IgD-negative memory B cell (primary cell): Measurements from ENCODE around the gene VRK3. TPM values are rescaled to one million over a fixed set of nuclear protein-coding genes. Genes with fewer than 3 reads are reported as not detected.
"Not testable (repeated sequence)": the region's sequence is repeated elsewhere in the genome, so short reads cannot be mapped to it uniquely, and the experiment has no call there.

ENCODE experiments used
- H3K27ac Mint-ChIP-seq, 3 donors: one replicate each; pipeline ENCODE4 v1.8.0; 2020 to 2022; ENCODE audit warnings: mild to moderate bottlenecking in 3 of 3, mixed read lengths in 3 of 3, moderate library complexity in 1 of 3
- H3K27me3 Mint-ChIP-seq: one replicate; pipeline ENCODE4 v1.8.0; 2021; ENCODE audit warnings: mixed read lengths
- H3K36me3 Mint-ChIP-seq: one replicate; pipeline ENCODE4 v1.8.0; 2020; ENCODE audit warnings: mild to moderate bottlenecking, mixed read lengths
- H3K4me1 Mint-ChIP-seq, 3 donors: one replicate each; pipeline ENCODE4 v1.8.0; 2020 to 2022; ENCODE audit warnings: mixed read lengths in 3 of 3, mild to moderate bottlenecking in 1 of 3
- H3K4me3 Mint-ChIP-seq, 4 donors: one replicate each; pipeline ENCODE4 v1.8.0; 2020 to 2022; ENCODE audit warnings: mild to moderate bottlenecking in 4 of 4, mixed read lengths in 4 of 4, moderate library complexity in 3 of 4
- H3K9me3 Mint-ChIP-seq, 3 donors: one replicate each; pipeline ENCODE4 v1.8.0; 2020 to 2021; ENCODE audit warnings: mixed read lengths in 3 of 3, mild to moderate bottlenecking in 1 of 3
- polyA plus RNA-seq: library from polyadenylated mRNA; unstranded; fragments of 300-500 nt; fragmentation: Illumina TruSeq; gene quantifications from one replicate; pipeline ENCODE4 v1.2.3, GENCODE V29; 2021

The VRK3 gene
- polyA plus RNA-seq, 1 donor from 2014 or later: 87.5 TPM

- Mint-ChIP-seq H3K4me1 (peaks cover 10 to 16% (median 12%) of the 10 kb centered on the region in 3 donors), H3K4me3 (no peak overlapping the region), H3K36me3 (no peaks in the 10 kb centered on the region), H3K27me3 (peaks cover 25% of the 10 kb centered on the region), H3K9me3 (peaks cover 0 to 1% (median 0%) of the 10 kb centered on the region in 3 donors), H3K27ac (no peak overlapping the region)
Measured at GRCh38 chr19:49949742-49950589, 75.2 kb downstream of the VRK3 start.

GRCh38 chr19:49946415-49946814, 78.8 kb downstream of the VRK3 start:
- Mint-ChIP-seq H3K4me1 (peaks cover 4 to 7% (median 6%) of the 10 kb centered on the region in 3 donors), H3K27me3 (peaks cover 20% of the 10 kb centered on the region), H3K27ac (no peak overlapping the region), H3K36me3 (no peaks in the 10 kb centered on the region), H3K4me3 (no peak overlapping the region), H3K9me3 (peaks cover 0 to 1% (median 0%) of the 10 kb centered on the region in 3 donors)

GRCh38 chr19:49944567-49944966, 80.6 kb downstream of the VRK3 start:
- Mint-ChIP-seq H3K27me3 (peaks cover 17% of the 10 kb centered on the region), H3K4me3 (peak overlapping the region in 1 of 4 donors; percentile 37)
- H3K27ac Mint-ChIP-seq, H3K4me1 Mint-ChIP-seq, H3K9me3 Mint-ChIP-seq, H3K36me3 Mint-ChIP-seq: not testable (repeated sequence)

- H3K27ac Mint-ChIP-seq: no peak overlapping the region
- no peaks in the 10 kb centered on the region for H3K9me3 Mint-ChIP-seq
- no peak overlapping the region for H3K4me3 Mint-ChIP-seq
- H3K4me1 Mint-ChIP-seq: peaks cover 4 to 11% (median 7%) of the 10 kb centered on the region in 3 donors
- H3K36me3 Mint-ChIP-seq: no peaks in the 10 kb centered on the region
- H3K27me3 Mint-ChIP-seq: peaks cover 4% of the 10 kb centered on the region
Measured at GRCh38 chr19:49940482-49940791, 84.7 kb downstream of the VRK3 start.

DNA sequence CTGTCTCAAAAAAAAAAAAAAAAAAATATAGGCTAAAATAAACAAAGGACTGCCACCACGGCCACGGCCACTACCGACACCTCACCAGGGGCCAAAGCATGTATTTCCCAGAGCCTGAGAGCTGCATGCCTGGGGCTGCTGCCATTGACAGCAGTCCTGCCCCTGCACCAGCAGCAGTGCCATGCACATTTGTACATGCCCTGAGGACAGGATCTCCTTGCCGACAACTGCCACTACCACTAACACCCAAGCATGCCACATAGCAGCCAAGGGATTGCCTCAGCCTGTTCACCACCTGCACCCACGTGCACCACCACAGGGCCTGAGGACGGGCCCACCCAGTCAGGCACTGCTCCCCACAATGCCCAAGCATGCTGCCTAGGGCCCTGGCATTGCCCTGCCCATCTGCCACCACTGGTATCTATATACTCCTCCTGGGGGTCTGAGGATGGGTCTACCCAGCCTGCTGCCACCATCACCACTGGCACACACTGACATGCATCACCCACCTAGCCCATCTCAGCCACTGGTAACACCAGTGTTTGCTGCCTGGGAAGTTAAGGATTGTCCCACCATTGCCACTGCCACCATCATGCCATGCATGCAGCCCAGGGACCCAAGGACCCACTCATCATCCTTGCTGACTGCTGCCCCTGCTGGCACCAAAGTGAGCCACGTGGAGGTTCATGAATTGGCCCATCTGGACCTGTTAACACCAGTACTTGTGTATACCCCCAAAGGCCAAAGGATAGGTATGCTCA, 85.3 kb downstream of the VRK3 start:
- peaks cover 2 to 11% (median 7%) of the 10 kb centered on the region in 3 donors for H3K4me1 Mint-ChIP-seq
- peaks cover 4% of the 10 kb centered on the region for H3K27me3 Mint-ChIP-seq
- H3K9me3 Mint-ChIP-seq: no peaks in the 10 kb centered on the region
- no peak overlapping the region for H3K4me3 Mint-ChIP-seq
- no peaks in the 10 kb centered on the region for H3K36me3 Mint-ChIP-seq
- H3K27ac Mint-ChIP-seq: peak overlapping the region in 1 of 3 donors; percentile 43

GRCh38 chr19:49938662-49939061, 86.5 kb downstream of the VRK3 start:
- Mint-ChIP-seq H3K27ac (no peak overlapping the region), H3K4me1 (peaks cover 0 to 8% (median 3%) of the 10 kb centered on the region in 3 donors), H3K36me3 (no peaks in the 10 kb centered on the region), H3K27me3 (no peaks in the 10 kb centered on the region), H3K9me3 (no peaks in the 10 kb centered on the region), H3K4me3 (no peak overlapping the region)

DNA sequence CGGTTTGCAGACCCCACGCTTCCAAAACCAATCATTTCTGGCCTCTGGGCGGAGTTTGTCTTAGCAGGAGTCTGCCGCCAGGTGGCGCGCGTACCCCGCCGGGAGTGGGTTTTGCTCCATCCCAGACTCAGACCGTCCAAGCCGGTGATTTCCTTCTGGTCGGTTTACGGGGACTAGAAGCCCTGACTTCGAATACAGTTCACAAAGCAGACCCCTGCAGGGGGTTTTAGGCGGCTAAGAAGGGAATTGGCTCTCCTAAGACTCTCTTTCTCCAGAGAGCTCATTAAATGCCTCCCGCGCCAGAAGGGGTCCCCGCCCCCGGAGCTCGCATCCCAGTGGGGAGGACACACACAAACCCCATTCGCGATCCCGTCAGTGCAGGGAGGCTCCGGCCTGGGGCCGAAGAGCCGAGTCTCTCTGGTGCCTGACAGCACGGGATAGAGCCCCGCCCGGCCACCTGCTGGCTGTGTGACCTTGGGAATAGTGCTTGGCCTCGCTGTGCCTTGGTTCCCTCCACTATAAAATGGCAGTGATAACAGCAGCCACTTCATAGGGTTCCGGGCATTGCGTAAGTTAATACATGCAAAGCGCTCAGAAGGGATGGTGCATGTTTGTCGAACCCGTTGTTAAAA, 87.3 kb downstream of the VRK3 start:
- no peak overlapping the region for H3K27ac Mint-ChIP-seq
- H3K36me3 Mint-ChIP-seq: no peaks in the 10 kb centered on the region
- peaks cover 3 to 8% (median 5%) of the 10 kb centered on the region in 3 donors for H3K4me1 Mint-ChIP-seq
- H3K9me3 Mint-ChIP-seq: no peaks in the 10 kb centered on the region
- H3K27me3 Mint-ChIP-seq: no peaks in the 10 kb centered on the region
- no peak overlapping the region for H3K4me3 Mint-ChIP-seq

- Mint-ChIP-seq H3K27me3 (no peaks in the 10 kb centered on the region), H3K36me3 (no peaks in the 10 kb centered on the region), H3K4me1 (peaks cover 6 to 8% (median 7%) of the 10 kb centered on the region in 3 donors), H3K4me3 (no peak overlapping the region), H3K9me3 (no peaks in the 10 kb centered on the region), H3K27ac (peak overlapping the region in 1 of 3 donors; percentile 12)
Measured at GRCh38 chr19:49936549-49936948, 88.6 kb downstream of the VRK3 start.

- Mint-ChIP-seq H3K27me3 (peaks cover 4% of the 10 kb centered on the region), H3K4me1 (peaks cover 14 to 25% (median 17%) of the 10 kb centered on the region in 3 donors), H3K9me3 (peaks cover 0 to 7% (median 0%) of the 10 kb centered on the region in 3 donors), H3K36me3 (no peaks in the 10 kb centered on the region), H3K27ac (peak overlapping the region in 2 of 3 donors; percentile 40 to 65), H3K4me3 (no peak overlapping the region)
Measured at GRCh38 chr19:49933643-49934042, 91.5 kb downstream of the VRK3 start.

DNA sequence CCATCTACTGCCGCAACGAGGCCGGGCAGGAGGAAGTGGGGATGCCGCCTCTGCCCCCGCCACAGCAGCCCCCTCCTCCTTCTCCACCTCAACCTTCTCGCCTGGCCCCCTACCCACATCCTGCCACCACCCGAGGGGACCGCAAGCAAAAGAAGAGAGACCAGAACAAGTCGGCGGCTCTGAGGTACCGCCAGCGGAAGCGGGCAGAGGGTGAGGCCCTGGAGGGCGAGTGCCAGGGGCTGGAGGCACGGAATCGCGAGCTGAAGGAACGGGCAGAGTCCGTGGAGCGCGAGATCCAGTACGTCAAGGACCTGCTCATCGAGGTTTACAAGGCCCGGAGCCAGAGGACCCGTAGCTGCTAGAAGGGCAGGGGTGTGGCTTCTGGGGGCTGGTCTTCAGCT, 92.4 kb downstream of the VRK3 start:
- Mint-ChIP-seq H3K27ac (no peak overlapping the region), H3K4me3 (no peak overlapping the region), H3K27me3 (peaks cover 6% of the 10 kb centered on the region), H3K36me3 (no peaks in the 10 kb centered on the region), H3K4me1 (peaks cover 19 to 32% (median 22%) of the 10 kb centered on the region in 3 donors), H3K9me3 (peaks cover 0 to 7% (median 0%) of the 10 kb centered on the region in 3 donors)

GRCh38 chr19:49932041-49932451, 93.1 kb downstream of the VRK3 start:
- Mint-ChIP-seq H3K27ac (peak overlapping the region in 1 of 3 donors; percentile 98), H3K4me3 (peak overlapping the region in 2 of 4 donors; percentile 18 to 54), H3K9me3 (peaks cover 0 to 7% (median 0%) of the 10 kb centered on the region in 3 donors), H3K4me1 (peaks cover 23 to 38% (median 28%) of the 10 kb centered on the region in 3 donors), H3K36me3 (peaks cover 2% of the 10 kb centered on the region), H3K27me3 (peaks cover 6% of the 10 kb centered on the region)

DNA sequence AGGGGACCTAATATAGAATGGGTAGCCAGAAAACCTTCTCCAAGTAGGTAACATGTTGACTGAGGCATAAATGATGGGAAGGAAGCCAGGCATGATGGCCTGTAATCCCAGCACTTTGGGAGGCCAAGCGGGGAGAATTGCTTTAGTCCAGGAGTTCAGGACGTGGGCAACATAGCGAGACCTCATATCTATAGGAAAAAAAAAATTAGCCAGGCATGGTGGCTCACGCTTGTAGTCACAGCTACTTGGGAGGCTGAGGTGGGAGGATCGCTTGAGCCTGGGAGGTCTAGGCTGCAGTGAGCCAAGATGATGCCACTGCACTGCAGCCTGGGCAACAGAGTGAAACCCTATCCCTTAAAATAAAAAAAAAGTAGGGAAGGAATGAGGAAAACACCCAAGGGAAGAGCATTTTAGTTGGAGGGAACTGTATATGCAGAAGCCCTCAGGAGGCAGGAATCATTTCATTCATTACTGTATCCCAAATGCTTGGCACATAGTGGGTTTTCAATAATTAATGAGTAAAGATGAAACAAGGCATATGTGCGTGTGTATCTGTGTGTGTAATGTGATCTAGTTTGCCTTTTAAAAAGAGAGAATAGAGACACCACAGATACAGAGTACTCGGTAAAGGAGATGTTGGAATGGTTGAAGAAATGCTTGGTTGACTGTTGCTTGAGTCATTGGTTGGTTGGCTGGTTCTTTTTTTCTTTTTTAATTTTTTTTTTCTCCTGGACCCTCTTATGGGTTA, 93.7 kb downstream of the VRK3 start:
- H3K27me3 Mint-ChIP-seq: peaks cover 6% of the 10 kb centered on the region
- peak overlapping the region in 1 of 4 donors; percentile 96 for H3K4me3 Mint-ChIP-seq
- peaks cover 23 to 36% (median 29%) of the 10 kb centered on the region in 3 donors for H3K4me1 Mint-ChIP-seq
- H3K27ac Mint-ChIP-seq: peak overlapping the region in 2 of 3 donors; percentile 73 to 98
- peaks cover 0 to 7% (median 0%) of the 10 kb centered on the region in 3 donors for H3K9me3 Mint-ChIP-seq
- H3K36me3 Mint-ChIP-seq: peaks cover 2% of the 10 kb centered on the region

DNA sequence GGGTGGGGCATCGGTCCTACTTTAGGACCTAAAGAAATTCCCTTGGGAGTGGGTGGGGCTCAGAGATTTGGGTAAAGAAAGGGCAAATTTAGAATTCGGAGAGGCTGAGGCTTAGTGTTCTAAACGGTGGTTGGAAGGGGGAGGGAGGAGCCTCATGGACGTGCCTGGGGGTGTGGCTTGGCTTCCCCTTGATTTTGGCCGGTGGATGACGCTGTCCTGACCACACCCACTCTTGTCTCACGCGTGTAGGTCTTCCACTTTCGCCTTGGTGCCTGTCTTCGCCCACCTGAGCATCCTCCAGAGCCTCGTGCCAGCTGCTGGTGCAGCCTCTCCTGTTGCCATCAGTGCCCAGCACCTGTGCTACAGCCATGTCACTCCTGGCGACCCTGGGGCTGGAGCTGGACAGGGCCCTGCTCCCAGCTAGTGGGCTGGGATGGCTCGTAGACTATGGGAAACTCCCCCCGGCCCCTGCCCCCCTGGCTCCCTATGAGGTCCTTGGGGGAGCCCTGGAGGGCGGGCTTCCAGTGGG, 94.6 kb downstream of the VRK3 start:
- peaks cover 2% of the 10 kb centered on the region for H3K36me3 Mint-ChIP-seq
- H3K27me3 Mint-ChIP-seq: peaks cover 6% of the 10 kb centered on the region
- H3K9me3 Mint-ChIP-seq: peaks cover 0 to 7% (median 0%) of the 10 kb centered on the region in 3 donors
- H3K4me1 Mint-ChIP-seq: peaks cover 24 to 36% (median 32%) of the 10 kb centered on the region in 3 donors
- H3K27ac Mint-ChIP-seq: peak overlapping the region; percentile 98 to 100 (median 100)
- H3K4me3 Mint-ChIP-seq: peak overlapping the region; percentile 61 to 100 (median 98)
